HCT116 (cell line): ENCODE measurements around the gene IL1RAPL1. TPM values are rescaled to one million over a fixed set of nuclear protein-coding genes. Genes with fewer than 3 reads are reported as not detected.

ENCODE experiments used
- ATAC-seq: fragments of 200-7000 bp; cut with Tn5 transposase; 2 replicates; pipeline ENCODE4 v1.9.1; 2020; ENCODE audit warnings: mild to moderate bottlenecking, moderate library complexity
- BruUV-seq: library from RNA; stranded (reverse); fragments of 400-500 nt; replicated peaks from 2 replicates; lab custom pipeline; 2021; lab: Mats Ljungman, UMichigan
- CTCF ChIA-PET: fragments of 300-600 bp; sonication (Branson Sonifier 250); formaldehyde crosslinking; loops from one replicate; lab custom pipeline; 2021; ENCODE audit warnings: antibody characterized with exemption; lab: Charles Lee
- POLR2A ChIA-PET: fragments of 300-600, 350-600 bp; sonication (Branson Sonifier 250); formaldehyde crosslinking; loops from one replicate; lab custom pipeline; 2021; ENCODE audit warnings: antibody characterized with exemption; lab: Charles Lee
- RAD21 ChIA-PET, 2 experiments: fragments of 300-600 bp; sonication (Branson Sonifier 250); formaldehyde crosslinking; loops; one replicate each; lab custom pipeline; 2023; ENCODE audit warnings: low total read pairs in 2 of 2; ENCODE audit not compliant: uncharacterized antibody in 2 of 2, unreplicated experiment in 2 of 2, low non-redundant PET in 1 of 2; lab: Charles Lee
- DNase-seq: peaks from one replicate; pipeline ENCODE4 v3.0.0-alpha.2; 2010; ENCODE audit warnings: low read depth, low spot score
- H2AFZ ChIP-seq: fragments of 200-600 bp; shearing (Covaris generic), sonication (generic); 2 replicates; pipeline ENCODE4 v1.6.1; 2017; ENCODE audit warnings: low read depth, mixed run types, mixed read lengths, antibody characterized with exemption, low read length; ENCODE audit not compliant: poor library complexity, severe bottlenecking
- H3K27ac ChIP-seq: 2 replicates; pipeline ENCODE4 v1.5.1; 2012; ENCODE audit warnings: low read depth, low read length
- H3K27me3 ChIP-seq: fragments of 200-600 bp; sonication (generic); 2 replicates; pipeline ENCODE4 v1.6.1; 2016; ENCODE audit warnings: mixed run types, low read length, mixed read lengths; ENCODE audit not compliant: insufficient read depth
- H3K36me3 ChIP-seq, 2 experiments: fragments of 200-500 bp in 1 of 2; fragments of 200-600 bp in 1 of 2; sonication (Bioruptor generic) in 1 of 2; sonication (generic) in 1 of 2; 2 replicates each; pipeline versions ENCODE4 v1.5.1 to v1.6.1; 2014 to 2016; ENCODE audit warnings: low read length in 2 of 2, inconsistent platforms in 1 of 2, mixed read lengths in 1 of 2, mixed run types in 1 of 2; ENCODE audit not compliant: insufficient read depth in 2 of 2, control insufficient read depth in 1 of 2
- H3K4me1 ChIP-seq, 2 experiments: fragments of 200-600 bp in 1 of 2; sonication (generic) in 1 of 2; 2 replicates each; pipeline versions ENCODE4 v1.5.1 to v1.6.1; 2012 to 2017; ENCODE audit warnings: low read length in 2 of 2, inconsistent platforms in 1 of 2, mild to moderate bottlenecking in 1 of 2, mixed read lengths in 1 of 2, mixed run types in 1 of 2, moderate library complexity in 1 of 2; ENCODE audit not compliant: insufficient read depth in 2 of 2, control insufficient read depth in 1 of 2
- H3K4me2 ChIP-seq: fragments of 200-600 bp; sonication (generic); 2 replicates; pipeline ENCODE4 v1.6.1; 2017; ENCODE audit warnings: mixed run types, low read length, mixed read lengths
- H3K4me3 ChIP-seq, 2 experiments: fragments of 200-600 bp in 1 of 2; sonication (generic) in 1 of 2; replicated peaks in 1 of 2; 2 replicates each; pipeline ENCODE4 v1.5.1; 2011 to 2016; ENCODE audit warnings: low read length in 2 of 2, control low read depth in 1 of 2, low read depth in 1 of 2, mild to moderate bottlenecking in 1 of 2, mixed read lengths in 1 of 2, mixed run types in 1 of 2
- H3K79me2 ChIP-seq: fragments of 200-600 bp; sonication (generic); 2 replicates; pipeline ENCODE4 v1.6.1; 2017; ENCODE audit warnings: mild to moderate bottlenecking, mixed run types, low read length, moderate library complexity, mixed read lengths; ENCODE audit not compliant: insufficient read depth
- H3K9ac ChIP-seq: fragments of 200-600 bp; sonication (generic); 2 replicates; pipeline ENCODE4 v1.6.1; 2016; ENCODE audit warnings: low read length, mixed read lengths
- H3K9me2 ChIP-seq: fragments of 200-600 bp; sonication (generic), shearing (Covaris generic); 2 replicates; pipeline ENCODE4 v1.6.1; 2017; ENCODE audit warnings: mixed run types, mild to moderate bottlenecking, moderate library complexity; ENCODE audit not compliant: insufficient read depth
- H3K9me3 ChIP-seq, 2 experiments: fragments of 200-500 bp in 1 of 2; fragments of 200-600 bp in 1 of 2; sonication (Bioruptor generic) in 1 of 2; sonication (generic) in 1 of 2; 2 replicates each; pipeline ENCODE4 v1.6.1; 2014 to 2017; ENCODE audit warnings: low read length in 2 of 2, mixed read lengths in 2 of 2, inconsistent platforms in 1 of 2, low read depth in 1 of 2, mild to moderate bottlenecking in 1 of 2, mixed run types in 1 of 2, moderate library complexity in 1 of 2; ENCODE audit not compliant: control insufficient read depth in 1 of 2, insufficient read depth in 1 of 2
- H4K20me1 ChIP-seq: fragments of 200-600 bp; sonication (generic), shearing (Covaris generic); 2 replicates; pipeline ENCODE4 v1.6.1; 2017; ENCODE audit warnings: mixed run types, mild to moderate bottlenecking, moderate library complexity; ENCODE audit not compliant: insufficient read depth
- CEBPB ChIP-seq: IDR thresholded peaks from 2 replicates; pipeline ENCODE4 v1.6.1; 2012; ENCODE audit warnings: low read depth
- EGR1 ChIP-seq: IDR thresholded peaks from 2 replicates; pipeline ENCODE4 v1.6.1; 2012; ENCODE audit warnings: low read depth
- ELF1 ChIP-seq: IDR thresholded peaks from 2 replicates; pipeline ENCODE4 v1.6.1; 2012; ENCODE audit warnings: low read depth, borderline replicate concordance
- EZH2 ChIP-seq: fragments of 200-600 bp; sonication (generic); IDR thresholded peaks from 2 replicates; pipeline ENCODE4 v1.6.1; 2017; ENCODE audit warnings: antibody characterized with exemption, mixed run types
- FOSL1 ChIP-seq: IDR thresholded peaks from 2 replicates; pipeline ENCODE4 v1.6.1; 2012; ENCODE audit warnings: low read depth
- POLR2A ChIP-seq: IDR thresholded peaks from 2 replicates; pipeline ENCODE4 v1.7.0; 2011; ENCODE audit warnings: borderline replicate concordance; ENCODE audit not compliant: insufficient read depth, insufficient read length; ENCODE audit errors: extremely low read depth
- POLR2AphosphoS5 ChIP-seq: IDR thresholded peaks from 2 replicates; pipeline ENCODE4 v1.6.1; 2011; ENCODE audit warnings: mild to moderate bottlenecking, low read depth, low read length, moderate library complexity
- RAD21 ChIP-seq: IDR thresholded peaks from 2 replicates; pipeline ENCODE4 v1.6.1; 2012; ENCODE audit warnings: low read depth, mild to moderate bottlenecking
- REST ChIP-seq: IDR thresholded peaks from 2 replicates; pipeline ENCODE4 v1.6.1; 2012; ENCODE audit warnings: low read depth
- SRF ChIP-seq: IDR thresholded peaks from 2 replicates; pipeline ENCODE4 v1.6.1; 2012; ENCODE audit warnings: low read depth
- TCF7L2 ChIP-seq: IDR thresholded peaks from 2 replicates; pipeline ENCODE4 v1.7.0; 2011; ENCODE audit warnings: borderline replicate concordance, inconsistent platforms; ENCODE audit not compliant: insufficient read depth, insufficient read length; ENCODE audit errors: extremely low read depth
- ZFX ChIP-seq: fragments of 450-650 bp; IDR thresholded peaks from 2 replicates; pipeline ENCODE4 v1.6.1; 2017
- ZNF274 ChIP-seq: fragments of 200-500 bp; sonication (Bioruptor generic); IDR thresholded peaks from 2 replicates; pipeline ENCODE4 v1.6.1; 2014; ENCODE audit warnings: mild to moderate bottlenecking, low read depth, low read length, inconsistent platforms
- intact Hi-C: fragments of 100-400 bp; cut with micrococcal nuclease; formaldehyde crosslinking; loops from 2 replicates; pipeline ENCODE4 v1.10.0; 2022
- total RNA-seq: library from RNA; stranded (reverse); gene quantifications from one replicate; pipeline ENCODE4 v1.2.1, GENCODE V29; 2021; ENCODE audit not compliant: unreplicated experiment
- TF ChIP-seq, protein P1 (sequence below): IDR thresholded peaks from 2 replicates; pipeline ENCODE4 v1.6.1; 2012
- TF ChIP-seq, protein P2 (sequence below), 3 experiments: fragments of 200-600 bp in 1 of 3; sonication (generic) in 1 of 3; IDR thresholded peaks in 2 of 3; conservative IDR thresholded peaks in 1 of 3; 2 replicates each; pipeline ENCODE4 v1.5.1; 2012 to 2017; ENCODE audit warnings: low read depth in 2 of 3, low read length in 2 of 3, antibody characterized with exemption in 1 of 3, borderline replicate concordance in 1 of 3, control low read depth in 1 of 3, mild to moderate bottlenecking in 1 of 3, mixed read lengths in 1 of 3, mixed run types in 1 of 3, moderate library complexity in 1 of 3; ENCODE audit not compliant: insufficient read depth in 1 of 3

The IL1RAPL1 gene
- total RNA-seq, 1 experiment from 2014 or later = 2.8 TPM

DNA sequence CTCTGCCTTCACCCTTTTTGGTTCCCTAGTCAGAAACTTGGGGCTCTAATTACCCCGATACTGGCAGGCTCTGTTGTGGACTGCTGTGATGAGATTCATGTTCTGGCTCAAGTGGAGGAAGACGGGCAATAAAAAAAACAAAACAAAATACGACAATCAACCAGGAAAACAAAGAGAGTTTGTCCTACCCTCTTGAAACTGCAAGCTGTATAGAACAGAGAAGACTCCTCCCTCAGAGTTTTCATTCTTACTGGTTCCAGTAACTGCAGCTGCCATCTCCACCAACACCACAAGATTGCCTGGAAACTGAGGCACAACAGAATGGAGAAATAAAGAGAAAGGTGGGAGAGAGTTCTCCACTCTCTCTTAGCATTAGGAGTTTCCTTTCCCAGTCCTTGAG is 11.1 kb upstream of the IL1RAPL1 start:
- TF ChIP-seq ZNF274 (no peak), ZFX (no peak), REST (no peak), POLR2A (no peak), RAD21 (no peak), SRF (no peak), FOSL1 (no peak), EZH2 (no peak), ELF1 (no peak), EGR1 (no peak), POLR2AphosphoS5 (no peak), TCF7L2 (no peak), CEBPB (no peak)
- TF ChIP-seq, protein P1, sequence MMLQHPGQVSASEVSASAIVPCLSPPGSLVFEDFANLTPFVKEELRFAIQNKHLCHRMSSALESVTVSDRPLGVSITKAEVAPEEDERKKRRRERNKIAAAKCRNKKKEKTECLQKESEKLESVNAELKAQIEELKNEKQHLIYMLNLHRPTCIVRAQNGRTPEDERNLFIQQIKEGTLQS = no peak
- TF ChIP-seq, protein P2, sequence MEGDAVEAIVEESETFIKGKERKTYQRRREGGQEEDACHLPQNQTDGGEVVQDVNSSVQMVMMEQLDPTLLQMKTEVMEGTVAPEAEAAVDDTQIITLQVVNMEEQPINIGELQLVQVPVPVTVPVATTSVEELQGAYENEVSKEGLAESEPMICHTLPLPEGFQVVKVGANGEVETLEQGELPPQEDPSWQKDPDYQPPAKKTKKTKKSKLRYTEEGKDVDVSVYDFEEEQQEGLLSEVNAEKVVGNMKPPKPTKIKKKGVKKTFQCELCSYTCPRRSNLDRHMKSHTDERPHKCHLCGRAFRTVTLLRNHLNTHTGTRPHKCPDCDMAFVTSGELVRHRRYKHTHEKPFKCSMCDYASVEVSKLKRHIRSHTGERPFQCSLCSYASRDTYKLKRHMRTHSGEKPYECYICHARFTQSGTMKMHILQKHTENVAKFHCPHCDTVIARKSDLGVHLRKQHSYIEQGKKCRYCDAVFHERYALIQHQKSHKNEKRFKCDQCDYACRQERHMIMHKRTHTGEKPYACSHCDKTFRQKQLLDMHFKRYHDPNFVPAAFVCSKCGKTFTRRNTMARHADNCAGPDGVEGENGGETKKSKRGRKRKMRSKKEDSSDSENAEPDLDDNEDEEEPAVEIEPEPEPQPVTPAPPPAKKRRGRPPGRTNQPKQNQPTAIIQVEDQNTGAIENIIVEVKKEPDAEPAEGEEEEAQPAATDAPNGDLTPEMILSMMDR (IDR thresholded peaks at IDR 0.05 in 2 of 3, conservative IDR thresholded peaks at IDR 0.05 in 1 of 3; ENCODE audit: borderline replicate concordance in 1 of 3, insufficient read depth in 1 of 3, low read depth in 2 of 3, low read length in 2 of 3) = no peak
- no peak overlapping the region for H3K9ac ChIP-seq
- BruUV-seq = no TSS peak
- ChIA-PET CTCF (no interaction called here), RAD21 (no interaction called here), POLR2A (no interaction called here)
- H2AFZ ChIP-seq = peak overlapping the region; percentile 9
- no peaks in the 10 kb centered on the region for H4K20me1 ChIP-seq
- H3K4me2 ChIP-seq = no peak overlapping the region
- DNase-seq = no peak
- no peaks in the 10 kb centered on the region for H3K79me2 ChIP-seq
- no peak overlapping the region for H3K27ac ChIP-seq
- no peaks in the 10 kb centered on the region for H3K27me3 ChIP-seq
- H3K4me3 ChIP-seq = no peak overlapping the region
- peaks cover 0 to 4% of the 10 kb centered on the region in 2 experiments; a peak in 1 of 4 replicates for H3K4me1 ChIP-seq
- intact Hi-C loops = no loop called here
- H3K36me3 ChIP-seq = no peaks in the 10 kb centered on the region
- no peaks in the 10 kb centered on the region for H3K9me3 ChIP-seq
- no peaks in the 10 kb centered on the region for H3K9me2 ChIP-seq
- ATAC-seq = no peak
